GM12878 (cell line): ENCODE data around the gene CHN1.

Experiments used
- BHLHE40 ChIP-seq, 2 experiments: fragments of 450-650 bp in 1 of 2; IDR thresholded peaks; 2 replicates each; pipeline ENCODE4 v1.6.1; 2011 to 2017; ENCODE audit warnings: low read depth in 2 of 2, borderline replicate concordance in 1 of 2, improper control_type of control experiment in 1 of 2, low read length in 1 of 2, mild to moderate bottlenecking in 1 of 2
- CEBPB ChIP-seq, 2 experiments: fragments of 150-350 bp in 1 of 2; IDR thresholded peaks; 2 replicates each; pipeline ENCODE4 v1.6.1; 2012 to 2014; ENCODE audit warnings: low read depth in 2 of 2, low read length in 2 of 2, borderline replicate concordance in 1 of 2, inconsistent platforms in 1 of 2
- CTCF ChIP-seq, 3 experiments: IDR thresholded peaks in 2 of 3; conservative IDR thresholded peaks in 1 of 3; 2 replicates each; pipeline ENCODE4 v1.5.1; 2011; ENCODE audit warnings: low read depth in 3 of 3, low read length in 3 of 3, mild to moderate bottlenecking in 3 of 3, control low read depth in 2 of 3, moderate library complexity in 2 of 3, inconsistent platforms in 1 of 3, mixed read lengths in 1 of 3; ENCODE audit not compliant: control insufficient read depth in 2 of 3, insufficient read depth in 1 of 3; ENCODE audit errors: extremely low read depth in 1 of 3
- DPF2 ChIP-seq: fragments of 450-650 bp; IDR thresholded peaks from 2 replicates; pipeline ENCODE4 v1.6.1; 2017; ENCODE audit warnings: mild to moderate bottlenecking
- EP300 ChIP-seq, 2 experiments: fragments of 150-350 bp in 1 of 2; IDR thresholded peaks; 2 replicates each; pipeline ENCODE4 v1.6.1; 2011 to 2012; ENCODE audit warnings: low read depth in 2 of 2, low read length in 2 of 2, borderline replicate concordance in 1 of 2, improper control_type of control experiment in 1 of 2, inconsistent platforms in 1 of 2; ENCODE audit not compliant: control insufficient read depth in 1 of 2
- EZH2 ChIP-seq: IDR thresholded peaks from 2 replicates; pipeline ENCODE4 v1.6.1; 2012; ENCODE audit warnings: low read depth, mild to moderate bottlenecking, control low read depth, inconsistent platforms, low read length, borderline replicate concordance; ENCODE audit not compliant: control insufficient read depth
- LARP7 ChIP-seq: fragments of 450-650 bp; IDR thresholded peaks from 2 replicates; pipeline ENCODE4 v1.6.1; 2017; ENCODE audit warnings: mild to moderate bottlenecking
- MYC ChIP-seq: IDR thresholded peaks from 2 replicates; pipeline ENCODE4 v1.6.1; 2011; ENCODE audit warnings: mild to moderate bottlenecking, low read length, moderate library complexity, inconsistent platforms; ENCODE audit not compliant: insufficient read depth, insufficient replicate concordance, insufficient read length, severe bottlenecking
- NFIC ChIP-seq: IDR thresholded peaks from 2 replicates; pipeline ENCODE4 v1.6.1; 2012; ENCODE audit warnings: low read depth, mild to moderate bottlenecking, inconsistent platforms, low read length, moderate library complexity
- PKNOX1 ChIP-seq: fragments of 450-650 bp; IDR thresholded peaks from 2 replicates; pipeline ENCODE4 v1.6.1; 2016; ENCODE audit warnings: mild to moderate bottlenecking
- POLR2AphosphoS5 ChIP-seq: IDR thresholded peaks from 2 replicates; pipeline ENCODE4 v1.6.1; 2011; ENCODE audit warnings: mild to moderate bottlenecking, low read length, inconsistent platforms
- RCOR1 ChIP-seq: conservative IDR thresholded peaks from 2 replicates; pipeline ENCODE4 v1.6.1; 2012; ENCODE audit warnings: low read depth, low read length, improper control_type of control experiment
- REST ChIP-seq: IDR thresholded peaks from 2 replicates; pipeline ENCODE4 v1.6.1; 2012; ENCODE audit warnings: mild to moderate bottlenecking, low read depth, low read length
- YY1 ChIP-seq: IDR thresholded peaks from 2 replicates; pipeline ENCODE4 v1.6.1; 2011; ENCODE audit warnings: low read depth, mild to moderate bottlenecking, low read length

GRCh38 chr2:174800436-174801205 is 204.6 kb downstream of the CHN1 start:
- TF ChIP-seq BHLHE40 (IDR thresholded peaks at IDR 0.05; ENCODE audit: borderline replicate concordance in 1 of 2, low read depth in 2 of 2, low read length in 1 of 2) (no peak), REST (no peak), POLR2AphosphoS5 (no peak), NFIC (no peak), CTCF (IDR thresholded peaks at IDR 0.05 in 2 of 3, conservative IDR thresholded peaks at IDR 0.05 in 1 of 3; ENCODE audit: control insufficient read depth in 2 of 3, extremely low read depth in 1 of 3, insufficient read depth in 1 of 3, low read depth in 3 of 3, low read length in 3 of 3) (no peak), EP300 (IDR thresholded peaks at IDR 0.05; ENCODE audit: borderline replicate concordance in 1 of 2, control insufficient read depth in 1 of 2, low read depth in 2 of 2, low read length in 2 of 2) (no peak), DPF2 (no peak), RCOR1 (no peak), YY1 (no peak), CEBPB (IDR thresholded peaks at IDR 0.05; ENCODE audit: borderline replicate concordance in 1 of 2, low read depth in 2 of 2, low read length in 2 of 2) (no peak), MYC (no peak), LARP7 (no peak), EZH2 (no peak), PKNOX1 (no peak)
